Measurements from ENCODE around the gene ST6GALNAC4.
A peak's percentile ranks its signal among the peaks of the same experiment; 100 is the strongest.

The ST6GALNAC4 gene

GRCh38 chr9:127930231-127931091 lies 13.6 kb upstream of the ST6GALNAC4 start, which contains the start of gene PIP5KL1 (continued):
- TF ChIP-seq ZBTB10 (tag by site-specific recombination; IDR thresholded peaks at IDR 0.05) (no peak; the same call in none of the 2 replicates), PATZ1 (tag by site-specific recombination; IDR thresholded peaks at IDR 0.05) (peak; percentile 67), ZNF623 (tag by site-specific recombination; IDR thresholded peaks at IDR 0.05) (no peak), ZNF777 (tag by site-specific recombination; IDR thresholded peaks at IDR 0.05; ENCODE audit: borderline replicate concordance) (no peak), ZNF529 (tag by site-specific recombination; IDR thresholded peaks at IDR 0.05; ENCODE audit: insufficient replicate concordance) (no peak), ZSCAN5A (tag by site-specific recombination; IDR thresholded peaks at IDR 0.05) (0 out of 2 replicates have a peak, but pooled peaks have one; percentile 29), ZEB2 (tag by site-specific recombination; IDR thresholded peaks at IDR 0.05) (0 out of 2 replicates have a peak, but pooled peaks have one; percentile 62), ZNF549 (tag by site-specific recombination; IDR thresholded peaks at IDR 0.05) (no peak), ZNF24 (tag by site-specific recombination; IDR thresholded peaks at IDR 0.05) (0 out of 2 replicates have a peak, but pooled peaks have one; percentile 38), ZNF830 (tag by site-specific recombination; IDR thresholded peaks at IDR 0.05; ENCODE audit: low read depth) (no peak), ZNF16 (tag by site-specific recombination; IDR thresholded peaks at IDR 0.05; ENCODE audit: low read depth) (no peak), ZNF610 (tag by site-specific recombination; IDR thresholded peaks at IDR 0.05; ENCODE audit: borderline replicate concordance) (no peak), ZNF561 (tag by site-specific recombination; IDR thresholded peaks at IDR 0.05; ENCODE audit: borderline replicate concordance) (no peak), ZNF311 (tag by site-specific recombination; IDR thresholded peaks at IDR 0.05; ENCODE audit: borderline replicate concordance) (no peak), ZNF621 (tag by site-specific recombination; IDR thresholded peaks at IDR 0.05) (no peak), GLIS2 (tag by site-specific recombination; IDR thresholded peaks at IDR 0.05) (peak; percentile 76), ZNF747 (tag by site-specific recombination; IDR thresholded peaks at IDR 0.05) (no peak), WT1 (tag by site-specific recombination; IDR thresholded peaks at IDR 0.05) (no peak; the same call in 1 of the 2 replicates), ZNF658 (tag by site-specific recombination; IDR thresholded peaks at IDR 0.05) (no peak), ZNF18 (tag by site-specific recombination; IDR thresholded peaks at IDR 0.05) (no peak), ZNF670 (tag by site-specific recombination; IDR thresholded peaks at IDR 0.05; ENCODE audit: low read depth) (no peak), ZNF169 (tag by site-specific recombination; IDR thresholded peaks at IDR 0.05) (no peak), ZNF416 (tag by site-specific recombination; IDR thresholded peaks at IDR 0.05) (no peak), TSHZ1 (tag by site-specific recombination; IDR thresholded peaks at IDR 0.05; ENCODE audit: borderline replicate concordance) (no peak), SP3 (tag by site-specific recombination; IDR thresholded peaks at IDR 0.05) (peak; percentile 86), ZNF157 (tag by site-specific recombination; IDR thresholded peaks at IDR 0.05) (no peak), ZNF223 (tag by site-specific recombination; IDR thresholded peaks at IDR 0.05) (no peak), ZBTB7A (tag by site-specific recombination; IDR thresholded peaks at IDR 0.05; ENCODE audit: low read depth) (no peak)
